Prostate gland (tissue), 2 donors: ENCODE data around the gene NXN.

ENCODE experiments used
- POLR2A ChIP-seq: fragments of 450-650 bp; IDR thresholded peaks from one replicate; pipeline ENCODE4 v1.6.1; 2016; ENCODE audit warnings: antibody characterized with exemption, mild to moderate bottlenecking
- POLR2AphosphoS5 ChIP-seq: sonication (generic); formaldehyde crosslinking; IDR thresholded peaks from one replicate; pipeline ENCODE4 v1.6.1; 2017; ENCODE audit warnings: antibody characterized with exemption
- TF ChIP-seq, protein P1 (sequence below), 4 experiments: fragments of 200-600 bp in 2 of 4; fragments of 450-650 bp in 2 of 4; sonication (generic) in 2 of 4; IDR thresholded peaks; 1 replicate in 3 of 4; 2 replicates in 1 of 4; pipeline ENCODE4 v1.5.1; 2016 to 2019; ENCODE audit warnings: antibody characterized with exemption in 4 of 4, mild to moderate bottlenecking in 2 of 4, moderate library complexity in 2 of 4

DNA sequence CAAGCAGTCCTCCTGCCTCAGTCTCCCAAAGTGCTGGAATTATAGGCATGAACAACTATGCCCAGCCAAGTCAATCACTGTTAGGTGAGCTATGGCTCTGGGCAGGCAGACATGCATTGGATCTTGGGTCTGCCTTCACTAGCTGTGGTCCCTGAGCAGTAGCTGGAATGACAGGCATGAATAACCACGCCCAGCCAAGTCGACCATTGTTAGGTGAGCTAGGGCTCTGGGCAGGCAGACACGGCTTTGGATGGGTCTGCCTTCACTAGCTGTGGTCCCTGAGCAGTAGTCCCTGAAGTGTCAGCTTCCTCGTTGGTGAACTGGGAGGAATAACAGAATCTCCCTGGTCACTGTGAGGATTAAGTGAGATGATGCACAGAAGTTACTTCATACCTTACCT lies 191.0 kb downstream of the NXN start:
- TF ChIP-seq, protein P1, sequence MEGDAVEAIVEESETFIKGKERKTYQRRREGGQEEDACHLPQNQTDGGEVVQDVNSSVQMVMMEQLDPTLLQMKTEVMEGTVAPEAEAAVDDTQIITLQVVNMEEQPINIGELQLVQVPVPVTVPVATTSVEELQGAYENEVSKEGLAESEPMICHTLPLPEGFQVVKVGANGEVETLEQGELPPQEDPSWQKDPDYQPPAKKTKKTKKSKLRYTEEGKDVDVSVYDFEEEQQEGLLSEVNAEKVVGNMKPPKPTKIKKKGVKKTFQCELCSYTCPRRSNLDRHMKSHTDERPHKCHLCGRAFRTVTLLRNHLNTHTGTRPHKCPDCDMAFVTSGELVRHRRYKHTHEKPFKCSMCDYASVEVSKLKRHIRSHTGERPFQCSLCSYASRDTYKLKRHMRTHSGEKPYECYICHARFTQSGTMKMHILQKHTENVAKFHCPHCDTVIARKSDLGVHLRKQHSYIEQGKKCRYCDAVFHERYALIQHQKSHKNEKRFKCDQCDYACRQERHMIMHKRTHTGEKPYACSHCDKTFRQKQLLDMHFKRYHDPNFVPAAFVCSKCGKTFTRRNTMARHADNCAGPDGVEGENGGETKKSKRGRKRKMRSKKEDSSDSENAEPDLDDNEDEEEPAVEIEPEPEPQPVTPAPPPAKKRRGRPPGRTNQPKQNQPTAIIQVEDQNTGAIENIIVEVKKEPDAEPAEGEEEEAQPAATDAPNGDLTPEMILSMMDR (IDR thresholded peaks at IDR 0.05): no peak
- TF ChIP-seq POLR2A: no peak
- TF ChIP-seq POLR2AphosphoS5: no peak
